ENCODE measurements around the gene YBX3. TPM values are rescaled to one million over a fixed set of nuclear protein-coding genes. Genes with fewer than 3 reads are reported as not detected.

Gene YBX3
- total and polyA plus RNA-seq, 2 of the 4 experiments (the other 2 are of a cell fraction) = 33.7 to 132 TPM

DNA sequence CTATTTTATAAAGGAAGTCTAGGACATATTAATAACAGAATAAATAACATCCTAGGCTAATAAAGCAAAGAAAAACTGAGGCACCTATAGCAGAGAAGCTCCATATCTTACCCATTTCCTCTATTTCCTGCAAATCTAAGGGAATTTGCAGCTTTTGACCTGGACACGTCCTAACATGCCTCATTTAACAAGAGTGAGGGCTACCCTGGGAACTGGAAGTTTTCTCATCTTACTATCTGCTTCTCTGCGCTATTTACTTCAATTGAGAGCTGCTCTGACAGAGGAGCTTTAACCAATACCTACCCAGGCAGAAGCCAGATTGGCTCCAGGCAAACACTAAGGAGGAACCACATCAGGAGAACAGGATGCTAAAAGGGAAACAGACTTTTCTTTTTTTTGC lies 5.7 kb downstream of the YBX3 start:
- Histone ChIP-seq H2BK15ac (ENCODE audit: low read depth, low read length) (peak overlapping the region; percentile 62; the same call in 1 of the 3 replicates), H3K4me1 (ENCODE audit: control insufficient read depth, insufficient read depth, low read length) (peaks cover 5% of the 10 kb centered on the region; the same call in 1 of the 2 replicates), H2AK5ac (ENCODE audit: low read depth, low read length) (peak overlapping the region; percentile 80; the same call in 1 of the 2 replicates), H3K27ac (ENCODE audit: insufficient read depth, low read length) (peak overlapping the region; percentile 70), H3K18ac (ENCODE audit: low read depth, low read length) (peak overlapping the region; percentile 93), H3K4ac (ENCODE audit: low read depth, low read length) (peak overlapping the region; percentile 59; the same call in 1 of the 2 replicates), H3K4me2 (ENCODE audit: low read depth, low read length) (peak overlapping the region; percentile 85), H3K4me3 (ENCODE audit: insufficient read depth, low read depth, low read length) (0 out of 2 replicates have a peak overlapping the region, but pooled peaks have one; percentile 5), H2BK120ac (ENCODE audit: low read depth, low read length) (peak overlapping the region; percentile 62), H3K14ac (replicated peaks; ENCODE audit: low read depth, low read length) (peak overlapping the region; percentile 68), H3K9ac (ENCODE audit: low read depth, low read length) (peak overlapping the region; percentile 78), H2AFZ (replicated peaks; ENCODE audit: low read length, poor library complexity) (no peak overlapping the region), H3K36me3 (ENCODE audit: control insufficient read depth, insufficient read depth, low read length) (peaks cover 15% of the 10 kb centered on the region), H3K9me3 (ENCODE audit: control insufficient read depth, insufficient read depth, low read length) (no peaks in the 10 kb centered on the region), H3K27me3 (ENCODE audit: control insufficient read depth, insufficient read depth, low read length) (no peaks in the 10 kb centered on the region), H3K23ac (ENCODE audit: low read depth, low read length) (peak overlapping the region; percentile 43; the same call in 1 of the 2 replicates), H2BK5ac (ENCODE audit: low read depth, low read length, poor library complexity, severe bottlenecking) (peak overlapping the region; percentile 85), H4K91ac (ENCODE audit: insufficient read depth, low read depth, low read length) (peak overlapping the region; percentile 82), H3K56ac (ENCODE audit: extremely low read depth, insufficient read depth, low read length) (no peak overlapping the region), H4K8ac (ENCODE audit: low read depth in 2 of 2, low read length in 2 of 2) (peak overlapping the region; percentile 24 to 53; a peak in 2 of 4 replicates), H4K20me1 (ENCODE audit: insufficient read depth, low read length) (peaks cover 29% of the 10 kb centered on the region), H3K9me1 (ENCODE audit: insufficient read depth, low read length) (peaks cover 6% of the 10 kb centered on the region), H2AK9ac (replicated peaks; ENCODE audit: low read depth, low read length, poor library complexity) (no peak overlapping the region), H2BK20ac (ENCODE audit: low read depth, low read length) (peak overlapping the region; percentile 38), H3K79me1 (ENCODE audit: low read depth in 1 of 2, low read length in 2 of 2) (peaks cover 13 to 48% of the 10 kb centered on the region in 2 experiments), H4K5ac (ENCODE audit: low read depth, low read length) (peak overlapping the region; percentile 90)
- no CpG with 5 or more reads among the region's 2 CpGs for WGBS, 2 experiments (ENCODE audit: extremely low coverage in 2 of 2, insufficient read length in 1 of 2)
- ATAC-seq (ENCODE audit: low read depth) (no peak), DNase-seq (peak; percentile 28)
- ChIA-PET CTCF (interaction anchor here (1.3 kb wide), 1 partner anchor 350 kb away, joined by 3 read pairs; no protein-coding TSS in a partner anchor), POLR2A (ENCODE audit: unreplicated experiment) (no interaction called here)
- in situ Hi-C loops (cut with MboI; ENCODE audit: low sequenced_read_pairs) = no loop called here
- BruUV-seq (replicated peaks) = no TSS peak
- dilution Hi-C loops (cut with HindIII; ENCODE audit: low sequenced_read_pairs, unreplicated experiment) = no loop called here
- intact Hi-C loops (cut with micrococcal nuclease) = loop anchor here (2.0 kb wide), 1 partner anchor 105 kb away; the partner anchor contains the start of gene MAGOHB
- TF ChIP-seq, protein P1, sequence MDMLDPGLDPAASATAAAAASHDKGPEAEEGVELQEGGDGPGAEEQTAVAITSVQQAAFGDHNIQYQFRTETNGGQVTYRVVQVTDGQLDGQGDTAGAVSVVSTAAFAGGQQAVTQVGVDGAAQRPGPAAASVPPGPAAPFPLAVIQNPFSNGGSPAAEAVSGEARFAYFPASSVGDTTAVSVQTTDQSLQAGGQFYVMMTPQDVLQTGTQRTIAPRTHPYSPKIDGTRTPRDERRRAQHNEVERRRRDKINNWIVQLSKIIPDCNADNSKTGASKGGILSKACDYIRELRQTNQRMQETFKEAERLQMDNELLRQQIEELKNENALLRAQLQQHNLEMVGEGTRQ (IDR thresholded peaks at IDR 0.05; ENCODE audit: low read depth, low read length) = no peak
- TF ChIP-seq POLR2A (IDR thresholded peaks at IDR 0.05; ENCODE audit: low read depth, low read length) (no peak; the same call in 1 of the 2 replicates), SMC3 (IDR thresholded peaks at IDR 0.05; ENCODE audit: low read depth, low read length) (no peak), NFE2L2 (IDR thresholded peaks at IDR 0.05; ENCODE audit: low read depth, low read length) (no peak), RCOR1 (IDR thresholded peaks at IDR 0.05; ENCODE audit: insufficient replicate concordance, low read length) (no peak), MAFK (IDR thresholded peaks at IDR 0.05; ENCODE audit: low read depth, low read length) (no peak), CHD1 (IDR thresholded peaks at IDR 0.05; ENCODE audit: low read depth, low read length) (no peak), CEBPB (IDR thresholded peaks at IDR 0.05; ENCODE audit: low read depth, low read length) (no peak), MAZ (IDR thresholded peaks at IDR 0.05; ENCODE audit: borderline replicate concordance, low read depth, low read length) (no peak), RAD21 (IDR thresholded peaks at IDR 0.05; ENCODE audit: low read length) (no peak)
- TF ChIP-seq, protein P2, sequence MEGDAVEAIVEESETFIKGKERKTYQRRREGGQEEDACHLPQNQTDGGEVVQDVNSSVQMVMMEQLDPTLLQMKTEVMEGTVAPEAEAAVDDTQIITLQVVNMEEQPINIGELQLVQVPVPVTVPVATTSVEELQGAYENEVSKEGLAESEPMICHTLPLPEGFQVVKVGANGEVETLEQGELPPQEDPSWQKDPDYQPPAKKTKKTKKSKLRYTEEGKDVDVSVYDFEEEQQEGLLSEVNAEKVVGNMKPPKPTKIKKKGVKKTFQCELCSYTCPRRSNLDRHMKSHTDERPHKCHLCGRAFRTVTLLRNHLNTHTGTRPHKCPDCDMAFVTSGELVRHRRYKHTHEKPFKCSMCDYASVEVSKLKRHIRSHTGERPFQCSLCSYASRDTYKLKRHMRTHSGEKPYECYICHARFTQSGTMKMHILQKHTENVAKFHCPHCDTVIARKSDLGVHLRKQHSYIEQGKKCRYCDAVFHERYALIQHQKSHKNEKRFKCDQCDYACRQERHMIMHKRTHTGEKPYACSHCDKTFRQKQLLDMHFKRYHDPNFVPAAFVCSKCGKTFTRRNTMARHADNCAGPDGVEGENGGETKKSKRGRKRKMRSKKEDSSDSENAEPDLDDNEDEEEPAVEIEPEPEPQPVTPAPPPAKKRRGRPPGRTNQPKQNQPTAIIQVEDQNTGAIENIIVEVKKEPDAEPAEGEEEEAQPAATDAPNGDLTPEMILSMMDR (conservative IDR thresholded peaks at IDR 0.05; ENCODE audit: low read depth, low read length) = no peak

All from IMR-90 (cell line).